Cerebellar cortex (tissue), 1 donor: Measurements from ENCODE around the gene PAX1.

ENCODE experiments used
- DNase-seq: peaks from one replicate; pipeline ENCODE4 v3.0.0-alpha.2; 2015; ENCODE audit warnings: low spot score

The PAX1 gene

DNA sequence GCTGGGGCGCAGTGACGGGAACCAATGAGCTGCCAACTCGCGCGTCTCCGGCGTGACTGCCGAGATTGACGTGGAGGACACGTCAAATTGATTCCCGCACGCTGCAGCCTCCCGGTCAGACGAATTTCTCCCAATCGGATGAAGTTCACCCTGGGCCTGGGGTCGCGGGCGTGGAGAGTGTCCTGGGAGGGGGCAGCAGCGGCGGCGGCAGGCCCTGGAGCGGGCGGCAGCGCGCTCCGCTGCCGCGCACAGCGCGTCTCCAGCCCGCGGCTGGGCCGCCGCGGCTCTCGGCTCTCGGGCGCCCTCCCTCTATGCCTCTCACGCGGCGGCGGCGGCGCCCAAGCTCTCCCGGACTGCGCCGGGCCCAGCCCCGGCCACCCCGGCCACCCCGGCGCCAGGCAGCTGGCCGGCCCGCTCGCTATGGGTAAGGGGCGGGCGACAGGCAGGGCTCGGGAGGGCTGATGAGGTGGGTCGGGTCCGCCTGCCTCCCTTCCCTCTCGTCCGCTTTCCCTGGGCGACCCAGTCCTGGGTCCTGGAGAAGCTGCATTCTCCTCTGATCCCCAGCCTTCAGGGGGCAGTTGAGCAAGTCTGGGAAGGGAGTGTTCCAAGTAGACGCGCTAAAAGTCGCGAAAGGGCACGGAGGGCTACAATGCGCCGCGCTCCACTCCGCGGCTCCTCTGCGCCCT, at the start of gene PAX1:
PAX1 (plus strand) TSS at position 90 of the 686 bp plus-strand sequence; CDS start at position 139, 49 bp downstream.
- no peak for DNase-seq

- no peak for DNase-seq
Measured at GRCh38 chr20:21656308-21657067, 49.0 kb upstream of the PAX1 start.

DNA sequence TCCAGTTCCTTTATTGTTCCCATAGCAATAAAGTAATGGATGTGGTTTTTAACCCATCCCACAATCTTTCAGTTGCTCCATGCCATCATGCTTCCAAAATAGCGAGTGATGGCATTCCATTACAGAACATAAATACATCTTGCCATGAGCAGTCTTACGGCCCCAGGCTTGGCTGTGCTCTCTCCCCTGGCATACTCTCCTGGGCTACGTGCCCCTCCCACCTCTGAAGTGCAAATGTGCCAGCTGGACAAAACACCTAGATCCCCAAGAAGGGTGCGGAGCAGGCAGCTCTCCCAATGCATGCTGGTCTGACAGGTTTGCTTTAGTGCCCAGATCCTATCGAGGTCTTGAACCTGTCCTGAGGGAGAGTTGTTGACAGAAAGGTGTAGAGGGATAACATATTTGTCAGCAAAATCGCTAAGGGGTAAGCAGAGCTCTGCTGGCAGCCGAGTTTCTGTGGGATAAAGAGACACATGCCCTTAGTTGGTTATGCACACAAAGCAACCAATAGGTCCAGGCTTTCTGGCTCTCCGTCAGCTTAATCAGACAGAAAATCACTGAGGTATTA, 43.9 kb upstream of the PAX1 start:
- DNase-seq: no peak

DNA sequence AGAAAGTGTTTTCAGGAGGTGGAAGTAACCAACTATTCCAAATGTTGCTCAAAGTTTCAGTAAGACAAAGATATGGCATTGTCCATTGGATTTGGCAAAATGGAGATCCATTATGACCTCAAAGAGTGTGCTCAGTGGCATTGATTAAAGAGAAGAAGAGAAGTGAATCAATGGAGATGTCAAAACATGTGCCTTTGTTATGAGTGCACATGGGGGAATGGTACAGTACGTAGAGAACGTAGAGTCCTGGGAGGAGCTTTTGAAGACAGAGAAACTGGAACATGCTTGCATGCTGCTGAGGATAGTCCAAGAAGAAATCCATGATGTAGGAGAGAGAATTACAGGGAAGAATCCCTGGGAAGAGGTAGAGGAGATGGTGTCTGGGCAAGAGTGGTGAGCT, 42.0 kb upstream of the PAX1 start:
- DNase-seq: no peak

DNA sequence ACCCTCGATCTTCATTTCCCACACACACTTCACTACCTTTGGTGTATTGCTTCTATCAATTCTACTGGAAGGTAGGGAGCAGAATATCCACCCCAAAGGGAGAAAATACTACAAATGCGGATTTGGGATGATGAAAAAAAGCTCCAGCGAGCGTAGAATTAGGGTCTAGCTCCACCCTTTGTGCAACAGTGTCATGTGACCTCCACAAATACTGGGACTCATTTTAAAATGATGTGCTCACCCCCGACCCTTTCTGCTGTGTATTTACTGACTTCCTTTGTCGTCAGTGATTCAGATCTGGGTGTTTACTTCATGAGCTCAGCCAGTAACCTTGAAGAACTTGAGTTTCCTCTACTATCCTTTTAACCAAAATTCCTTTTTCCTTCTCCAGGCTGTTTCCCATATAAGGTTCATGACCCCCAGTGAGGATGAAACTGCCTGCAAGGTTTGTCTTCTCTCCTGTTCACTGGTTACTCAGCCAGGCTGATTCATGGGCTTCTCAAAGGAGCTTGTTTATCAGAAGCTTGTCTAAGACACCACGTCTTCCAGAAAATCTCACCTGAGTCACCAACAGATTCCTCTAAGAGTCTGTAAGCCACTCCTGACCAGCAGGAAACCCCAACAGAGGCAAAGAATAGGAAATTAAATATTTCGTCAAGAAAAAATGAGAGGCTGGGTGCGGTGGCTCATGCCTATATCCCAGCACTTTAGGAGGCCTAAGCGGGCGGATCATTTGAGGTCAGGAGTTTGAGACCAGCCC, 39.6 kb upstream of the PAX1 start:
- no peak for DNase-seq

- DNase-seq: no peak
Measured at GRCh38 chr20:21670126-21670525, 35.3 kb upstream of the PAX1 start.

DNA sequence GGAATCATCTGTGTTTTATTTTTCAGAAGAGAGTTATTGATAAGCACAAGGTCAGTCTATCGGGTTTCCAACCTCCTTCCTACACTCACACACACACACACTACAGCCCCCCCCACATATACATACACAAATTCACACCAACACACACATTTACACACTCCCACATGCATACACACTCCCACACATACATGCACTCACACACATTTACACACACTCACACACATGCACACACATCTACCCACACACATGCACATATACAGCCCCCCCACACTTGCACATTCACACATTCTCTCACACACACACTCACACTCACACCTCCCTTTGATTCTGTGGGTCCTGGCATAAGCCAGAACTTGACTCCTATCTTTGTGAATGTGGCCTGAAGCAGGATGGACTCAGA, 34.5 kb upstream of the PAX1 start:
- no peak for DNase-seq

DNA sequence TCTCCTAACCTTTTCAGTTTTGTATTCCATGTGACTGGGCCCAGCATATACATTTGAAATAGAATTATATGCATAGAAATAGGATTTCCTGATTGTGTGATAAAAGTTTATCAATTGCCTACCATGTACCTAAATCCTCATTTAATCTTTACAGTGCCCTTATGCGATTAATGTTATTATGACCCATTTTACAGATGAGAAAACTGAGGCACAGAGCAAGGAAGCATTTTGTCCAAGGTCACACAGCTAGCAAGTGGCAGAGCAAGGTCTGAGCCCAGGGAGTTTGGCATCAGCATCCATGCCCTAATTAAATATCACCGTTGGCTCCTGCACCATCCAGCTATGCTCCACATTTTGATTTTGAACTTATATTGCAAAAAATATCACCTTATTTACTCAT, 28.2 kb upstream of the PAX1 start:
- DNase-seq: no peak

GRCh38 chr20:21677781-21678180, 27.7 kb upstream of the PAX1 start:
- DNase-seq: no peak

GRCh38 chr20:21681234-21681921, 24.1 kb upstream of the PAX1 start:
- no peak for DNase-seq

DNA sequence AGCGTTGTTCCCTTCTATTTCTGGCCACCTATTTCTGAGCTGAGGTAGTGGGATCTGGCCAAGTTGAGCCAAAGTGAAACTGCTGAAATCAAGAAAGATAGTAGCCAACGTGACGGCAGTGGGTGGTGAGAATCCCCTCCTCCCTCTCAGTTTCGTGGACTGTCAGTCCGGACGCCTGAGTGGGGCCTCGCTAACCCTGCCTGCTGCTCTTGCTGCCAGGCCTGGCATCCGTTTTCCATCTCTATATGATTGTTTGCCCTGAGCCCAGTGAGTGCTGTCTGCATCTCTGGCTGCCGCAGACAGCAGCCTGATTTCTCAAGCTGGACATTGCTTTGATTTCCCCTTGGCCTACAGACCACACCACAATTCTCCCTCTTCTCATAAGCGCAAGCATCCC, 23.5 kb upstream of the PAX1 start:
- DNase-seq: no peak

GRCh38 chr20:21682521-21682954, 22.9 kb upstream of the PAX1 start:
- DNase-seq: peak; percentile 1

DNA sequence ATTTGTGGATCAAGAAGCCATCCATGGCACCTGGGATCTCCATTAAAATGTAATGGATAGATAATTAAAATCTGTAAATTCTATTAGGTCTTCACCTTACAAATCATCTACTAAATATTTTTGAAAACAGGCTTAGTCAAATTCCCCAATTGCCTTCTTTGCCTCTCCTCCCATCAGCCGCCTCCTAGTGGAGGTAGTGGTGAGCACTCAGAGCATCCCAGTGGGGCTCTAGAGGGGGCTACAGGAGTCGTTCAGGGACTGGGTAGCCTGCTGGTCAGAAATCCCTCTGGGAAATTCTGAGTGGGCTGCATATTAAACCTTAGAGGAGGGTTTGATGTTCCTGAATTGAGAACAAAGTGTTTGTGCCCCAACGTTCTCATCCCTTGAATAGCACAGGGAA, 20.8 kb upstream of the PAX1 start:
- DNase-seq: no peak

- no peak for DNase-seq
Measured at GRCh38 chr20:21685981-21686380, 19.5 kb upstream of the PAX1 start.

DNA sequence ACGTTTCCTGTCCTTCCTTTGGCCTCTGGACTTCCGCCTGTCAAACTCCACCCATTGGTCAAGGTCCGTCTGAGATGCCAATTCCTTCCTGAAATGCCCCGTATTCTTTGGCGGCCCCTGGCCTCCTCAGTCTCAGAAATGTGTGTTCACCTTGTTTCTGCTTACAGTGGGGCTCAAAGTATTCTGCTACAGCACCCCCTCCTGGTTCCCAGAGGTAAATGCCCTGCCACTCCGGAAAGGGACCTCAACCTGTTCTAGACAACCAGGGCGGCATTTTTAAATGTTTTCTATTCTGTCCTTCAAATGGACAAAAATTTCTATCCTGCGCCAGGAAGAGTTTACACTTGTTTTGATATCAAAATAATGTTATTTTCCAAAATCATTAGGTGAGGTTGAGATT, 12.1 kb upstream of the PAX1 start:
- DNase-seq: peak; percentile 5

DNA sequence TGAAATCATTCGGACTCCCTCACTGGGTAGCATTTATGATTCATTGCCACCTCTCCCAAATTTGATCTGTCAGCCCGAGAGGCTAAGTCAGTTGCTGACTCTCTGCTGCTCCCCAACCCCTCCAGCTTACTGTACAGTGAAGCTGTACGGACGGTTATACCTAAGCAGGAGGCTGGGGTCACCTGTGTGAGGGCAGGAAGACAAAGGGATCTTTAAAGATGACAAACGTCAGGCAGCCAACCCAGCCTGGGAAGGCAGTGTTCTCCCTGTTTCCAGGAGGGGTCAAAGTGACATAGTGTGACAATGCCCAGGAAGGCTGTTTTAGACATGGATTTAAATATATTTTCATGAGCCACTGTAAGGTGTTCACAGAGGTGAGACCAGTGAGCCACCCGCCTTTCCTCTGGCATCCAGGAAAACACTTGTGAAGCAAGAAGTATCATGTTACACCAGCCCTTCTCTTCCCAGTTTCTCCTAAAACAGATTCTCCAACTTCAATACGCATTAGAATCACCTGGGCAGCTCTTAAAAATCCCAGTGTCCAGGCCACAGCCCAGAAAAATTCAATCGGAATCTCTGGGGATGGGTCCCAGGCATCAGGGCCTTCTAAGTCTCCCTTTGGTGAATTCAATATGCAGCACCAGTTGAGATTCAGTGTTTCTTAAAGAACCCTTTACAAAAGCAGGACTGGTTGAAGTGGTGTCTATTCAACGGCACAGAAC, 6.8 kb upstream of the PAX1 start:
- DNase-seq: no peak

DNA sequence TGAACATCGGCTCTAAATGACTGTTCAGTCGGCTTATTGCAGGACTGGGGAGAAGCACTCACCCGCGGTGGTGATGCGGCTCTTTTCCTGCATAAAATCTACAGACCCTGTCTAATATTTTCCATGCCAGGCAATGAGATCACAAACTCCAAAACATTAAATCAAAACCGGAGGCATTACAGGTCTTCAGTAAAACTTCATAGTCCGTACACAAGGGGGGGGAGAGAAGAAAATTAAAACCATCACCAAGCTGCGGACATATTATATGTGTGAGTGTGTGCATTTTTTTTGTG, 6.3 kb upstream of the PAX1 start:
- DNase-seq: no peak

- no peak for DNase-seq
Measured at GRCh38 chr20:21701171-21701876, 4.1 kb upstream of the PAX1 start.

DNA sequence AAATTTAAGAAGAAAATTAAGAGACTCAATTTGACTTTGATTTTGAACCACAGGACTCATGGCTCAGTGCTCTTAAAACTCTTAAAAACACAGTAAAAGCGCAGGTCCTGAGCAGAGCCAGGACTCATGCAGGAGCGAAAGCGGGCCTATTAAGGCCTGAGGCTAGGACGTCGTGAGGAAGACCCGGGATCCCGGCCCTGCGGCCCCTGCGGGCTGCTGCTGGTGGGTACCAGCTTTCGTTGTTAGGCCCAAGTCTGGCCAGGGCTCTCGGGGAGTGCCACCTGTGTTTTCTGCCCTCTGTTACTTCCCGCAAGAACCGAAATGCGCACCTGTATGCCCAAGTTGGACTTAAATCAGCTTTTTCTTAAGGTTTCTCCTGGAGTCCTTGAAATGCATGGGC, 3.4 kb upstream of the PAX1 start:
- no peak for DNase-seq

GRCh38 chr20:21702553-21703470, 2.7 kb upstream of the PAX1 start:
- DNase-seq: peak; percentile 24
